Endothelial cell of umbilical vein (primary cell): Measurements from ENCODE around the gene FBXW11. TPM values are rescaled to one million over a fixed set of nuclear protein-coding genes. Genes with fewer than 3 reads are reported as not detected.

ENCODE experiments used
- BruUV-seq: library from RNA; stranded (reverse); fragments of 400-500 nt; replicated peaks from 2 replicates; lab custom pipeline; 2021; lab: Mats Ljungman, UMichigan
- CTCF ChIA-PET: fragments of 300-600, 350-600 bp; sonication (Branson Sonifier 250); formaldehyde crosslinking; loops from one replicate; lab custom pipeline; 2021; ENCODE audit warnings: antibody characterized with exemption, inconsistent platforms; lab: Charles Lee
- POLR2A ChIA-PET: fragments of 300-600, 350-600 bp; sonication (Branson Sonifier 250); formaldehyde crosslinking; loops from one replicate; lab custom pipeline; 2021; ENCODE audit warnings: antibody characterized with exemption, inconsistent platforms; lab: Charles Lee
- DNase-seq: peaks from one replicate; pipeline ENCODE4 v3.0.0-alpha.2; 2011; ENCODE audit warnings: low read depth, low spot score
- FAIRE-seq: peaks from 2 replicates; lab custom pipeline; 2011; peaks lifted over from hg19 to GRCh38; lab: Jason Lieb, UNC
- H2AFZ ChIP-seq: 2 replicates; pipeline ENCODE4 v1.6.0; 2012; ENCODE audit warnings: low read depth, low read length, control low read depth, inconsistent platforms
- H3K27ac ChIP-seq: 2 replicates; pipeline ENCODE4 v1.5.1; 2011; ENCODE audit warnings: low read depth, mild to moderate bottlenecking, control low read depth, low read length, moderate library complexity; ENCODE audit not compliant: insufficient read depth
- H3K27me3 ChIP-seq, 2 experiments: 2 replicates each; pipeline versions ENCODE4 v1.6.0 to v1.6.1; 2011; ENCODE audit warnings: low read length in 2 of 2, mixed read lengths in 1 of 2; ENCODE audit not compliant: control insufficient read depth in 2 of 2, insufficient read depth in 2 of 2
- H3K36me3 ChIP-seq, 2 experiments: 2 replicates in 1 of 2; 3 replicates in 1 of 2; pipeline ENCODE4 v1.5.1; 2011; ENCODE audit warnings: low read length in 2 of 2, mild to moderate bottlenecking in 1 of 2, moderate library complexity in 1 of 2; ENCODE audit not compliant: control insufficient read depth in 2 of 2, insufficient read depth in 2 of 2; ENCODE audit errors: extremely low read depth in 1 of 2
- H3K4me1 ChIP-seq: 3 replicates; pipeline ENCODE4 v1.5.1; 2011; ENCODE audit warnings: mild to moderate bottlenecking, low read length; ENCODE audit not compliant: control insufficient read depth, insufficient read depth; ENCODE audit errors: extremely low read depth
- H3K4me2 ChIP-seq: 2 replicates; pipeline ENCODE4 v1.6.1; 2011; ENCODE audit warnings: low read length, control low read depth, mixed read lengths; ENCODE audit not compliant: insufficient read depth
- H3K4me3 ChIP-seq, 3 experiments: fragments of 200-600 bp in 1 of 3; sonication (generic), shearing (Covaris generic) in 1 of 3; replicated peaks in 1 of 3; 2 replicates each; pipeline ENCODE4 v1.5.1; 2011 to 2016; ENCODE audit warnings: control low read depth in 3 of 3, low read length in 3 of 3, mild to moderate bottlenecking in 2 of 3, inconsistent platforms in 1 of 3, low read depth in 1 of 3, moderate library complexity in 1 of 3; ENCODE audit not compliant: insufficient read depth in 1 of 3
- H3K79me2 ChIP-seq: 2 replicates; pipeline ENCODE4 v1.6.0; 2012; ENCODE audit warnings: low read length, inconsistent platforms; ENCODE audit not compliant: control insufficient read depth, insufficient read depth
- H3K9ac ChIP-seq: replicated peaks from 2 replicates; pipeline ENCODE3; 2011; ENCODE audit warnings: low read length, control low read depth; ENCODE audit not compliant: insufficient read depth; ENCODE audit errors: extremely low read depth
- H3K9me1 ChIP-seq: replicated peaks from 3 replicates; pipeline ENCODE4 v1.6.0; 2011; ENCODE audit warnings: mild to moderate bottlenecking, low read length; ENCODE audit not compliant: control insufficient read depth, insufficient read depth; ENCODE audit errors: extremely low read depth
- H3K9me3 ChIP-seq: replicated peaks from 2 replicates; pipeline ENCODE4 v1.5.1; 2012; ENCODE audit warnings: low read length, inconsistent platforms; ENCODE audit not compliant: control insufficient read depth, insufficient read depth
- H4K20me1 ChIP-seq: replicated peaks from 2 replicates; pipeline ENCODE3; 2011; ENCODE audit warnings: mild to moderate bottlenecking, low read length; ENCODE audit not compliant: control insufficient read depth, insufficient read depth; ENCODE audit errors: extremely low read depth
- CTCF ChIP-seq, 2 donors: IDR thresholded peaks; 1 replicate in 1 of 2; 2 replicates in 1 of 2; pipeline ENCODE4 v1.5.1; 2011; ENCODE audit warnings: low read length in 2 of 2, mild to moderate bottlenecking in 2 of 2, moderate library complexity in 2 of 2, control low read depth in 1 of 2, inconsistent platforms in 1 of 2, low read depth in 1 of 2; ENCODE audit not compliant: insufficient read depth in 1 of 2; ENCODE audit errors: extremely low read depth in 1 of 2
- EZH2 ChIP-seq: IDR thresholded peaks from 2 replicates; pipeline ENCODE4 v1.6.1; 2012; ENCODE audit warnings: borderline replicate concordance, low read depth, mild to moderate bottlenecking, moderate library complexity, low read length, inconsistent platforms; ENCODE audit not compliant: severe bottlenecking
- FOS ChIP-seq: IDR thresholded peaks from 2 replicates; pipeline ENCODE4 v1.6.1; 2011; ENCODE audit warnings: mild to moderate bottlenecking, low read length, moderate library complexity, borderline replicate concordance; ENCODE audit not compliant: insufficient read depth
- GATA2 ChIP-seq: IDR thresholded peaks from 2 replicates; pipeline ENCODE4 v1.7.0; 2011; ENCODE audit warnings: low read depth, mild to moderate bottlenecking, moderate library complexity, mixed read lengths, low read length; ENCODE audit not compliant: insufficient read length, insufficient read depth
- JUN ChIP-seq: IDR thresholded peaks from 2 replicates; pipeline ENCODE4 v1.6.1; 2011; ENCODE audit warnings: borderline replicate concordance, low read depth; ENCODE audit not compliant: insufficient read length, insufficient read depth
- POLR2A ChIP-seq: IDR thresholded peaks from 2 replicates; pipeline ENCODE4 v1.6.1; 2012; ENCODE audit warnings: low read depth, mild to moderate bottlenecking, control low read depth, low read length
- POLR2AphosphoS5 ChIP-seq: IDR thresholded peaks from 2 replicates; pipeline ENCODE4 v1.6.1; 2012; ENCODE audit warnings: low read depth, mild to moderate bottlenecking, control low read depth, low read length, moderate library complexity; ENCODE audit not compliant: insufficient read depth
- dilution Hi-C: fragments of 300-500 bp; cut with MboI; formaldehyde crosslinking; loops from one replicate; pipeline ENCODE4 v1.15.0; 2019; ENCODE audit warnings: low sequenced_read_pairs; ENCODE audit not compliant: extremely low pct_ligation_motif_present
- intact Hi-C: fragments of 100-400 bp; cut with micrococcal nuclease; formaldehyde crosslinking; loops from one replicate; pipeline ENCODE4 v1.10.0; 2022
- polyA plus RNA-seq, 4 experiments: library from polyadenylated mRNA; depleted of rRNA in 3 of 4; stranded (reverse) in 3 of 4; unstranded in 1 of 4; fragments of >200 nt; gene quantifications; 2 replicates each; pipeline versions ENCODE4 v1.2.1 to v1.2.3, GENCODE V29; 2011 to 2012; ENCODE audit warnings: missing spikeins in 1 of 4
- total RNA-seq: library from RNA; stranded (reverse); gene quantifications from 2 replicates; pipeline ENCODE4 v1.2.3, GENCODE V29; 2021

The FBXW11 gene
- total and polyA plus RNA-seq, 2 donors (not counting 3 experiments of a cell fraction or from before 2014, with no cell fraction given) = 30.7 to 44.7 TPM

- BruUV-seq = no TSS peak
- Histone ChIP-seq H3K36me3 (no peaks in the 10 kb centered on the region), H3K9ac (no peak overlapping the region), H3K79me2 (peaks cover 86% of the 10 kb centered on the region), H3K27me3 (no peaks in the 10 kb centered on the region), H3K4me2 (no peak overlapping the region), H3K9me3 (no peaks in the 10 kb centered on the region), H3K4me3 (no peak overlapping the region), H4K20me1 (peaks cover 23% of the 10 kb centered on the region), H3K9me1 (no peaks in the 10 kb centered on the region), H2AFZ (no peak overlapping the region), H3K27ac (no peak overlapping the region), H3K4me1 (peaks cover 24% of the 10 kb centered on the region)
- intact Hi-C loops = no loop called here
- DNase-seq = no peak
- POLR2A ChIA-PET = no interaction called here
- no peak for FAIRE-seq
- dilution Hi-C loops = no loop called here
- TF ChIP-seq POLR2A = no peak
- TF ChIP-seq EZH2 = no peak
- no peak for TF ChIP-seq FOS
- no peak for TF ChIP-seq CTCF (IDR thresholded peaks at IDR 0.05; ENCODE audit: extremely low read depth in 1 of 2, insufficient read depth in 1 of 2, low read depth in 1 of 2, low read length in 2 of 2)
- TF ChIP-seq POLR2AphosphoS5 = no peak
- TF ChIP-seq GATA2 = no peak
- TF ChIP-seq JUN = no peak
- CTCF ChIA-PET = interaction anchor here (1.0 to 1.8 kb wide), 3 partner anchors 14 to 44 kb away, joined by 3 to 5 read pairs (median 3); no protein-coding TSS in a partner anchor
Measured at GRCh38 chr5:171956314-171956713, 50.1 kb downstream of the FBXW11 start.
